Mesodermal cell (in vitro differentiated cells): ENCODE data around the gene NINJ1.
"Not testable (repeated sequence)": the region's sequence is repeated elsewhere in the genome, so short reads cannot be mapped to it uniquely, and the experiment has no call there.

ENCODE experiments used
- H3K27ac ChIP-seq: 2 replicates; pipeline ENCODE4 v1.7.0; 2013; ENCODE audit warnings: mild to moderate bottlenecking, low read depth, low read length, moderate library complexity; ENCODE audit not compliant: severe bottlenecking
- H3K36me3 ChIP-seq: 2 replicates; pipeline ENCODE4 v1.7.1; 2013; ENCODE audit warnings: mild to moderate bottlenecking, low read length, moderate library complexity; ENCODE audit not compliant: control insufficient read depth, insufficient read depth
- H3K4me1 ChIP-seq: one replicate; pipeline ENCODE4 v1.7.1; 2013; ENCODE audit warnings: mild to moderate bottlenecking, low read length; ENCODE audit not compliant: insufficient read depth, control insufficient read depth, poor library complexity, severe bottlenecking
- H3K4me3 ChIP-seq: 2 replicates; pipeline ENCODE4 v1.7.0; 2013; ENCODE audit warnings: low read length, control low read depth, mild to moderate bottlenecking; ENCODE audit not compliant: insufficient read depth, poor library complexity, severe bottlenecking; ENCODE audit errors: extremely low read depth
- H3K9me3 ChIP-seq: 2 replicates; pipeline ENCODE4 v1.7.1; 2013; ENCODE audit warnings: mild to moderate bottlenecking, low read length, moderate library complexity; ENCODE audit not compliant: control insufficient read depth
- WGBS, 2 experiments: methylation state at CpG; one replicate each; pipeline ENCODE4 v1.1.5; 2013; ENCODE audit warnings: missing lambda C conversion rate in 2 of 2; ENCODE audit not compliant: insufficient coverage in 2 of 2; 5-methylcytosine and 5-hydroxymethylcytosine counted together

Gene NINJ1

DNA sequence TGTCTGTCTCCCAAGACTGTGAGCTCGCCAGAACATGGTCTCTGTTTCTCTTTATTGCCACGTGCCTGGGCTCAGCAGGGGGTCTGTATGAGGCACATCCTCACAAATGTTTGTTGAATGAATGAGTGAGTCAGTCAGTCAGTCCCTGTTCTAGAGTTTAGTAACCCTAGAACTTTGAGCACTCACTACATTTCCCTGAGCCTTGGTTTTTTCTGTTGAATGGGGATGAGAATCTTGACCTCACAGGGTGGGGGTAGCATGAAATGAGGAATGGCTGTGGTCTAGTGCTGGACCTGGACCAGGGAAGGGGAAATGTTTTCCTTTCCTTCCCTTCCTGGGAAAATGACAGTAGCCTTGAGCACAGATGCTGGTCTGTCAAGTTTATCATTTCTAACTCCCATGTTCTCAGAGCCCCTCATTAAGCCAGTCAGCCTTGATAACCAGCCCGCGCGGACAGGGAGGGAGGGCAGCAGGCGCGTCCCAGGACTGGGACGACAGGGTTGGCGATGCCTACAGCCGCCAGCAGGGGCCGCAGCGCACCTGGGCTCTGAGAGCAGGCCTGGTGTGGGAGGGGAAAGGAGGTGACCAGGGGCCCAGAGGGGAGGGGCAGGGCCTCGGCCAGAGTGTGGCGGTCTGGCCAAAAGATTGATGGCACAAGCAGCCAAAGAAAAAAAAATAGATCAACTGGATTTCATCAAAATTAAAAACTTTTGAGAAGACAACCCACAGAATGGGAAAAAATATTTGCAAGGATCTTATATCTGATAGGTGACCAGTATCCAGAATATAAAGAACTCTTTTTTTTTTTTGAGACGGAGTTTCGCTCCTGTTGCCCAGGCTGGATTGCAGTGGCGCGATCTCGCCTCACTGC, 25.8 kb upstream of the NINJ1 start:
- 26 to 52% methylated on average over 10 to 14 of the region's 19 CpGs for WGBS, 2 experiments
- Histone ChIP-seq H3K27ac (no peak overlapping the region), H3K36me3 (no peaks in the 10 kb centered on the region), H3K9me3 (no peaks in the 10 kb centered on the region), H3K4me3 (no peak overlapping the region), H3K4me1 (no peaks in the 10 kb centered on the region)

DNA sequence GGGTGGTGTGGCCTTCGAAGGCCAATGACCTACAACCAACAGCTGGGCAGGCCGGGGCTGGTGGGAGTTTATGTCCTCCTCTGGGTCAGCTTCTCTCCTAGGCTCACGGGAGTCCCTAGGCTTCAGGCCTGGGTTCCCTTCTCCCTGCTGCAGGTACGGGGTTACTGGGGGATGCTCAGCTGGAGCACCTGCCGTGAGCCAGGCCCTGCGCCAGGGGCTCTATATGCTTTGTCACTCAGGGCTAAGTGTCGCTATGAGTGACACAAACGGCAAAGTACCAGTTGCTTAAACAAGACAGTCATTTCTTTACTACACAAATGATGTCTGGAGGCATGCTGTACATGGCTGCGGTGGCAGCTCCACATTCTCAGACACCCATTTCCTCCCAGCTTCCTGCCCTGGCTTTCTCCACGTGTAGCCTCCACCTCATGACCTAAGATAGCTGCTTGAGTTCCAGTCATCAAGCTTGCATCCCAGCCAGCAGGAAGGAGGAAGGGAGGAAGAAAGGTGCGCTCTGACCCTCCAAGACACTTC, 22.5 kb upstream of the NINJ1 start:
- Histone ChIP-seq H3K4me1 (no peaks in the 10 kb centered on the region), H3K36me3 (no peaks in the 10 kb centered on the region), H3K27ac (no peak overlapping the region), H3K4me3 (no peak overlapping the region), H3K9me3 (no peaks in the 10 kb centered on the region)
- 96% methylated on average over 8 to 9 of the region's 11 CpGs for WGBS, 2 experiments

DNA sequence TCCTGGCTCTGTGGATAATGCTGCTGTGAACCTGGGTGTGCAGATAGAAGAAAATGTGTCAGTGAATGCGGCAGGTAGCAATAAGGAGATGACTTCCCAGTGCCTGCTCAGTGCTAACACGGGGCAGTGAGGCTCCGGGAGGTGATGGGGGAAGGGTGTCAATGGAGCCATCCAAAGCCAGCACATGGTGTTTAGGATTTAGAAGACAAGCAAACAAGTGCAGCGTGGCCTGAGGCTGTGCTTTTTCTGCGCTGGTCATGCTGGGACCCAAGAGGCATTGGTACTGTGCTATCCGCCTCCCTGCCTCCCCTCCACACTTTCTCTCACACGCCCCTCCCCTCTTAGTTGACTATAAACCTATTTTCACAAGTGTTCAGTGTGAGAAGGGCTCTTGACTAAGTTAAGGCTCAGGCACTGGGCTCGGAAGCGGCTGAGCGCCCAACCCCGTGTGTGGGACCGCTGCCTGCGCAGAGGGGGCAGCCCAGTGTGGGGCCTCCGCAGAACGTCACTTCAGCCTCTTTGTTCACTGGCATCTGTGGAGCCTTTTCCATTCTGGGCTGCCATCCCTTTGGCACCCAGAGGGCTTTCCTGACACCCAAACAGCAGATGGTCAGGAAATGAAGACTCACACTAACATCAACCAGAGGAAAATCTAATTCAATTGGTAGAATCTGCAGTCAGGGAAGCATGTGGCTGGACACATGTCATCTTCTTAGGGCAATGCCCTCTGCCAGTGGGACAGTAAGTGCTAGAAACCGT, 21.8 kb upstream of the NINJ1 start:
- Histone ChIP-seq H3K36me3 (no peaks in the 10 kb centered on the region), H3K27ac (no peak overlapping the region), H3K4me1 (no peaks in the 10 kb centered on the region), H3K9me3 (no peaks in the 10 kb centered on the region), H3K4me3 (no peak overlapping the region)
- WGBS, 2 experiments = 89 to 97% methylated on average over 13 to 15 of the region's 16 CpGs

DNA sequence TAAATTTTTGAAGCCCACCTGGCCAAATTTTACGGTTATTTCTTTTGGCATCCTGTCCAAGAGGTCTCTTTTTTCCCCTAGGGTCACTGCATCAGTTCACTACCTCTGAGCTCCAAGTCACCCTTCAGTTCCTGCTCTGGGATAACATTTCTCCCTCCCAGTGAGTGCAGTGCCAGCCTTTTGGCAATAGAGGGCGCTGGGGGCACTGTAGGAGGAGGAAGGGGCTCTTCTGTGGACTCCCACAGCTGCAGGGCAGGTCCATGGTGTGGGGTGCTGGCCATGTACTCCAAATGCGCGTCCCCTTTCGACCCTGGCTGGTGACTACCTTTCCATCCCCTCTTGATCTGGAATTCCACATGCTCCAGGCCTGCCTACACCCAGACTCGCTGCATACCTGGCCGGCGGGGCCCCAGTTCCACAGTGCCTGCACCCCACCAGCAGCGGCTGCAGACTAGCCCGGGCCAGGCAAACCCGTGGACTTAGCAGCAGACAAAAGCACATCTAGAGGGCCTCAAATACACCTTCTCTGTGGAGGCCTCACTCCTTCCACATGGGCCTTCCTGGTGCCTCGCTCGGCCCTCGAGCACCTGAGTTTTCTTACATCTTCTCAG, 20.3 kb upstream of the NINJ1 start:
- WGBS, 2 experiments = 79 to 96% methylated on average over 7 of the region's 14 CpGs
- H3K4me3 ChIP-seq = no peak overlapping the region
- no peak overlapping the region for H3K27ac ChIP-seq
- H3K4me1 ChIP-seq = no peaks in the 10 kb centered on the region
- H3K36me3 ChIP-seq = no peaks in the 10 kb centered on the region
- H3K9me3 ChIP-seq = no peaks in the 10 kb centered on the region

DNA sequence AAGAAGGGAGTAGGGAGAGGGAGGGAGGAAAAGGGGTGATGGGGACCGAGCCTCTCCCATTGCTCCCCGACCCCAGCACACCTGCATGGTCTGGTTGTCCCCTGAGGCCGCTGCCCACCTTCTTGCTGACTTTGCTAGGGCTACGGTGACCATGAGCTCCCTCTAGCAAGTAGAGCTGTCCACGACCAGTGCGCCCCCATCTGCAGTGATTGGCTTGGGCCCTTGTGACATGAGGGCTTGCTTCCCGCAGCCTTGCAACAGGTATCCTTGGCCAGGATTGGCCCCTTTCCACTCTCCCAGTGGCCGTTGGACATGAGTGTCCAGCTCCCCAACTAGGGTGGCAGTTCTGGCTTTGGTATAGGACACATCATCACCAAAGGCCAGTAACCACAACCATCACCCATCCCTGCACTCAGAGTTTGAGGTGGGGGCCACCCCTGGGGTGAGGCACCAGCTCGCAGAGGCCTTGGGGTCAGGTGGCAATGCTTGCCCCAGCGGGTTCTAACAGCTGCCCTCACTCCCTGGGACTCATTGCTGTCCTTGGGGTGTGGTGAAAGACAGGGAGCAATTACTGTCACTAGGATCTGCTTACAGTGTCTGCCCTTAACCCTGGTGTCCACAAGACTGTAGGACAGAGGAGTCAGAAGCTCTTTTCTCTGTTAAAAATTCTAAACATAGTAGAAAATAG, 17.2 kb upstream of the NINJ1 start:
- Histone ChIP-seq H3K36me3 (no peaks in the 10 kb centered on the region), H3K27ac (no peak overlapping the region)
- 72 to 83% methylated on average over 6 to 8 of the region's 10 CpGs for WGBS, 2 experiments

GRCh38 chr9:93149361-93149760, 15.3 kb upstream of the NINJ1 start:
- Histone ChIP-seq H3K27ac (no peak overlapping the region), H3K36me3 (no peaks in the 10 kb centered on the region), H3K4me1 (peaks cover under 1% of the 10 kb centered on the region), H3K4me3 (no peak overlapping the region), H3K9me3 (no peaks in the 10 kb centered on the region)
- no CpG with 5 or more reads among the region's 1 CpG for WGBS, 2 experiments

More for the DNA sequence above, 17.2 kb upstream of the NINJ1 start:
- Histone ChIP-seq H3K4me3 (no peak overlapping the region), H3K9me3 (no peaks in the 10 kb centered on the region), H3K4me1 (no peaks in the 10 kb centered on the region)

DNA sequence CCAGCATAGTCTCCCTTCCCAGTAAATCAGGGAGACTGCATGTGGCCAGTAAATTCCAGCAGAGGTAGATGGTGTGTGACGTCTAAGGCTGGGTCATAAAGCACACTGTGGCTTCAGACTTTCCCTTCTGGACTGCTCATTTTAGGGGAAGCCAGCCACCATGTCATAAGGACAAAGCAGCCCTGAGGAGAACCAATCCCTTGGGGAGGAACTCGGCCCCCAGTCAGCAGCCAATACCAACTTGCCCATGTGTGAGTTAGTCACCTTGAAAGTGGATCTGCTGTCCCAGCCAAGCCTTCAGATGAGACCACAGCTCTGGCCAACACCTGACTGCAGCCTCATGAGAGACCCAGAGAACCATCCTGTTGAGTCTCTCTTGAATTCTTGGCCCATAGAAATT, 14.7 kb upstream of the NINJ1 start:
- no peaks in the 10 kb centered on the region for H3K9me3 ChIP-seq
- H3K27ac ChIP-seq = no peak overlapping the region
- WGBS, 2 experiments = 85 to 96% methylated on average over 2 of the region's 2 CpGs
- H3K36me3 ChIP-seq = no peaks in the 10 kb centered on the region
- no peak overlapping the region for H3K4me3 ChIP-seq
- H3K4me1 ChIP-seq = peaks cover 2% of the 10 kb centered on the region

GRCh38 chr9:93147632-93148031, 13.6 kb upstream of the NINJ1 start:
- H3K4me1 ChIP-seq = peaks cover 2% of the 10 kb centered on the region
- 100% methylated on average over 1 of the region's 2 CpGs for WGBS, 2 experiments
- H3K27ac ChIP-seq = no peak overlapping the region
- no peaks in the 10 kb centered on the region for H3K9me3 ChIP-seq
- no peaks in the 10 kb centered on the region for H3K36me3 ChIP-seq
- no peak overlapping the region for H3K4me3 ChIP-seq

- WGBS, 2 experiments = 86 to 90% methylated on average over 5 to 6 of the region's 6 CpGs
Observed at GRCh38 chr9:93146696-93147095, 12.6 kb upstream of the NINJ1 start.

GRCh38 chr9:93143830-93144530, 9.9 kb upstream of the NINJ1 start:
- no peaks in the 10 kb centered on the region for H3K9me3 ChIP-seq
- 78 to 87% methylated on average over 9 to 12 of the region's 15 CpGs for WGBS, 2 experiments

More at GRCh38 chr9:93146696-93147095, 12.6 kb upstream of the NINJ1 start:
- H3K4me3 ChIP-seq, H3K9me3 ChIP-seq, H3K36me3 ChIP-seq, H3K4me1 ChIP-seq, H3K27ac ChIP-seq: not testable (repeated sequence)

More at GRCh38 chr9:93143830-93144530, 9.9 kb upstream of the NINJ1 start:
- peaks cover 2% of the 10 kb centered on the region for H3K4me1 ChIP-seq
- H3K36me3 ChIP-seq = no peaks in the 10 kb centered on the region
- no peak overlapping the region for H3K27ac ChIP-seq
- H3K4me3 ChIP-seq = no peak overlapping the region
